H9 (cell line): Measurements from ENCODE around the gene STAT2. TPM values are rescaled to one million over a fixed set of nuclear protein-coding genes. Genes with fewer than 3 reads are reported as not detected.

Source experiments
- DNase-seq: peaks from one replicate; pipeline ENCODE4 v3.0.0-alpha.2; 2017
- H2AFZ ChIP-seq: one replicate; pipeline ENCODE4 v1.6.1; 2013; ENCODE audit warnings: mild to moderate bottlenecking, low read length, control low read depth, moderate library complexity
- H2AK5ac ChIP-seq: 2 replicates; pipeline ENCODE4 v1.6.1; 2013; ENCODE audit warnings: low read length, control low read depth, mixed read lengths; ENCODE audit not compliant: insufficient read length
- H2BK120ac ChIP-seq: one replicate; pipeline ENCODE4 v1.6.1; 2013; ENCODE audit warnings: low read depth, mild to moderate bottlenecking, low read length, control low read depth, inconsistent platforms; ENCODE audit not compliant: poor library complexity, severe bottlenecking
- H2BK12ac ChIP-seq: 2 replicates; pipeline ENCODE4 v1.6.1; 2013; ENCODE audit warnings: low read length, control low read depth, mixed read lengths, low read depth; ENCODE audit not compliant: insufficient read length
- H2BK15ac ChIP-seq: 2 replicates; pipeline ENCODE4 v1.6.1; 2013; ENCODE audit warnings: low read depth, low read length, control low read depth
- H2BK20ac ChIP-seq: one replicate; pipeline ENCODE4 v1.6.1; 2013; ENCODE audit warnings: low read depth, mild to moderate bottlenecking, low read length, control low read depth, inconsistent platforms; ENCODE audit not compliant: poor library complexity, severe bottlenecking
- H2BK5ac ChIP-seq: 2 replicates; pipeline ENCODE4 v1.6.1; 2013; ENCODE audit warnings: low read length, control low read depth, mixed read lengths; ENCODE audit not compliant: insufficient read length
- H3K14ac ChIP-seq: 2 replicates; pipeline ENCODE4 v1.6.1; 2013; ENCODE audit warnings: low read length, control low read depth; ENCODE audit not compliant: insufficient read depth
- H3K18ac ChIP-seq: 2 replicates; pipeline ENCODE4 v1.6.1; 2013; ENCODE audit warnings: low read depth, mild to moderate bottlenecking, mixed read lengths, low read length, control low read depth; ENCODE audit not compliant: insufficient read length
- H3K23ac ChIP-seq: 2 replicates; pipeline ENCODE4 v1.6.1; 2013; ENCODE audit warnings: low read length, control low read depth, mixed read lengths, low read depth; ENCODE audit not compliant: insufficient read length
- H3K23me2 ChIP-seq: 2 replicates; pipeline ENCODE4 v1.6.1; 2013; ENCODE audit warnings: low read depth, mild to moderate bottlenecking, mixed read lengths, low read length, control low read depth; ENCODE audit not compliant: insufficient read length, poor library complexity, severe bottlenecking
- H3K27ac ChIP-seq: 2 replicates; pipeline ENCODE4 v1.5.1; 2013; ENCODE audit warnings: low read length, control low read depth, mixed read lengths, low read depth; ENCODE audit not compliant: insufficient read length
- H3K27me3 ChIP-seq: 2 replicates; pipeline ENCODE4 v1.6.1; 2013; ENCODE audit warnings: low read length, control low read depth, inconsistent platforms; ENCODE audit not compliant: insufficient read depth
- H3K4ac ChIP-seq: 2 replicates; pipeline ENCODE4 v1.6.1; 2013; ENCODE audit warnings: low read depth, mild to moderate bottlenecking, control low read depth, inconsistent platforms, low read length, moderate library complexity
- H3K4me1 ChIP-seq: 2 replicates; pipeline ENCODE4 v1.6.1; 2013; ENCODE audit warnings: low read length, control low read depth, inconsistent platforms; ENCODE audit not compliant: insufficient read depth
- H3K4me2 ChIP-seq: 2 replicates; pipeline ENCODE4 v1.6.1; 2013; ENCODE audit warnings: low read length, control low read depth, mixed read lengths; ENCODE audit not compliant: insufficient read length, insufficient read depth
- H3K56ac ChIP-seq: 2 replicates; pipeline ENCODE4 v1.6.1; 2013; ENCODE audit warnings: low read depth, mild to moderate bottlenecking, mixed read lengths, low read length, control low read depth; ENCODE audit not compliant: insufficient read length
- H3K79me1 ChIP-seq: 2 replicates; pipeline ENCODE4 v1.6.1; 2013; ENCODE audit warnings: low read depth, mild to moderate bottlenecking, moderate library complexity, low read length, control low read depth, inconsistent platforms; ENCODE audit not compliant: insufficient read depth, poor library complexity, severe bottlenecking
- H3K79me2 ChIP-seq: 2 replicates; pipeline ENCODE4 v1.6.1; 2013; ENCODE audit warnings: low read length, control low read depth, inconsistent platforms; ENCODE audit not compliant: insufficient read depth
- H3K9ac ChIP-seq: 2 replicates; pipeline ENCODE4 v1.6.1; 2013; ENCODE audit warnings: low read length, control low read depth, mixed read lengths; ENCODE audit not compliant: insufficient read length; ENCODE audit errors: extremely low read depth
- H3K9me3 ChIP-seq: one replicate; pipeline ENCODE4 v1.6.1; 2013; ENCODE audit warnings: low read depth, low read length, inconsistent platforms; ENCODE audit not compliant: control insufficient read depth
- H3T11ph ChIP-seq: one replicate; pipeline ENCODE4 v1.6.1; 2013; ENCODE audit warnings: mild to moderate bottlenecking, low read length, control low read depth, inconsistent platforms
- H4K20me1 ChIP-seq: one replicate; pipeline ENCODE4 v1.6.1; 2013; ENCODE audit not compliant: control insufficient read depth, insufficient read length, insufficient read depth
- H4K5ac ChIP-seq: 2 replicates; pipeline ENCODE4 v1.6.1; 2013; ENCODE audit warnings: low read depth, mild to moderate bottlenecking, mixed read lengths, low read length, control low read depth; ENCODE audit not compliant: insufficient read length
- H4K8ac ChIP-seq: replicated peaks from 2 replicates; pipeline ENCODE4 v1.6.1; 2013; ENCODE audit warnings: low read length, control low read depth, mixed read lengths, low read depth; ENCODE audit not compliant: insufficient read length
- H4K91ac ChIP-seq: 2 replicates; pipeline ENCODE4 v1.6.1; 2013; ENCODE audit warnings: low read depth, mild to moderate bottlenecking, moderate library complexity, mixed read lengths, low read length, control low read depth; ENCODE audit not compliant: insufficient read length
- H3K27ac Mint-ChIP-seq, 3 experiments: 2 replicates in 2 of 3; 3 replicates in 1 of 3; pipeline ENCODE4 v1.8.0; 2020 to 2021; ENCODE audit warnings: mixed read lengths in 3 of 3, mild to moderate bottlenecking in 1 of 3, moderate library complexity in 1 of 3
- H3K27me3 Mint-ChIP-seq: 2 replicates; pipeline ENCODE4 v1.8.0; 2021; ENCODE audit warnings: low read depth, mild to moderate bottlenecking, moderate library complexity, mixed read lengths
- H3K36me3 Mint-ChIP-seq, 3 experiments: 2 replicates in 2 of 3; 3 replicates in 1 of 3; pipeline ENCODE4 v1.8.0; 2020 to 2021; ENCODE audit warnings: low read depth in 3 of 3, mixed read lengths in 3 of 3; ENCODE audit not compliant: insufficient read depth in 1 of 3
- H3K4me1 Mint-ChIP-seq, 2 experiments: 2 replicates each; pipeline ENCODE4 v1.8.0; 2020; ENCODE audit warnings: mixed read lengths in 2 of 2
- H3K4me3 Mint-ChIP-seq, 2 experiments: 2 replicates in 1 of 2; 3 replicates in 1 of 2; pipeline ENCODE4 v1.8.0; 2020 to 2021; ENCODE audit warnings: mild to moderate bottlenecking in 2 of 2, mixed read lengths in 2 of 2, moderate library complexity in 1 of 2
- H3K9me3 Mint-ChIP-seq, 2 experiments: 2 replicates in 1 of 2; 3 replicates in 1 of 2; pipeline ENCODE4 v1.8.0; 2020; ENCODE audit warnings: mild to moderate bottlenecking in 2 of 2, mixed read lengths in 2 of 2, moderate library complexity in 1 of 2
- CTCF ChIP-seq: fragments of 200-600 bp; sonication (generic); conservative IDR thresholded peaks from 3 replicates; pipeline ENCODE4 v1.8.0; 2021; ENCODE audit warnings: antibody characterized with exemption, mild to moderate bottlenecking
- WGBS: extraction: QIAGEN DNeasy Blood & Tissue Kit; methylation state at CpG from one replicate; pipeline ENCODE4 v1.1.7; 2013; ENCODE audit warnings: missing lambda C conversion rate, low lambda C conversion rate, mixed read lengths; ENCODE audit not compliant: insufficient read length; ENCODE audit errors: extremely low coverage; 5-methylcytosine and 5-hydroxymethylcytosine counted together
- total RNA-seq: library from RNA; stranded (reverse); gene quantifications from 2 replicates; pipeline ENCODE4 v1.2.1, GENCODE V29; 2021

Gene STAT2
- total RNA-seq, 1 experiment from 2014 or later, result 47.8 TPM

DNA sequence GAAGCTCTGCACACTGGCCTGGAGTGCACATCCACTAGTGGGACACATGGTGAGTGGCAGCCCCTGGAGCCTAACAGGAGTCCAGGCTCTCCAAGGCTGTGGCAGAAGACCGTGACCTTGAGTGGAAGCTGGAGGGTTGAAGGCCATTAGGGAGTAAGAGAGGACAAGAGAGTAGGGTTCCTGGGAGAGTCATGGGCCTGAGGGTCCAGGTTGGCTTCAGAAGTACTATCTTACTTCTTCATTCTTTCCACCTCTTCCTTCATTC lies 20.8 kb downstream of the STAT2 start:
- no peaks in the 10 kb centered on the region for H3K27me3 ChIP-seq
- H2AK5ac ChIP-seq, result no peak overlapping the region
- no peak overlapping the region for H2BK20ac ChIP-seq
- H3T11ph ChIP-seq, result no peak overlapping the region
- H3K18ac ChIP-seq, result peak overlapping the region; percentile 68
- peaks cover 11% of the 10 kb centered on the region for H3K27me3 Mint-ChIP-seq
- H3K9me3 ChIP-seq, result no peaks in the 10 kb centered on the region
- no peaks in the 10 kb centered on the region for H3K79me2 ChIP-seq
- H3K23me2 ChIP-seq, result peaks cover 4% of the 10 kb centered on the region
- no peak overlapping the region for H2BK15ac ChIP-seq
- H3K4me1 Mint-ChIP-seq, result peaks cover 33 to 36% of the 10 kb centered on the region in 2 experiments
- no peaks in the 10 kb centered on the region for H4K20me1 ChIP-seq
- no peak overlapping the region for H3K56ac ChIP-seq
- no peak overlapping the region for H4K91ac ChIP-seq
- H3K14ac ChIP-seq, result peak overlapping the region; percentile 56; the same call in 1 of the 2 replicates
- peaks cover 2 to 23% (median 16%) of the 10 kb centered on the region in 3 experiments; a peak in 6 of 7 replicates for H3K36me3 Mint-ChIP-seq
- peak overlapping the region in 2 of 3 experiments; percentile 81 to 96; a peak in 2 of 7 replicates for H3K27ac Mint-ChIP-seq
- H4K8ac ChIP-seq, result no peak overlapping the region
- H3K4ac ChIP-seq, result no peak overlapping the region
- H3K79me1 ChIP-seq, result no peaks in the 10 kb centered on the region
- no peak for DNase-seq
- H4K5ac ChIP-seq, result no peak overlapping the region
- no CpG with 5 or more reads among the region's 1 CpG for WGBS
- no peak for TF ChIP-seq CTCF
- H3K4me2 ChIP-seq, result peak overlapping the region; percentile 52
- no peak overlapping the region for H3K23ac ChIP-seq
- no peak overlapping the region for H2BK120ac ChIP-seq
- peak overlapping the region; percentile 49 for H3K27ac ChIP-seq
- H3K4me1 ChIP-seq, result peaks cover 21% of the 10 kb centered on the region
- H3K4me3 Mint-ChIP-seq, result peak overlapping the region; percentile 24 to 52; a peak in 3 of 5 replicates
- H3K9me3 Mint-ChIP-seq, result no peaks in the 10 kb centered on the region
- H2BK12ac ChIP-seq, result no peak overlapping the region
- no peak overlapping the region for H2AFZ ChIP-seq
- no peak overlapping the region for H2BK5ac ChIP-seq
- no peak overlapping the region for H3K9ac ChIP-seq
